Measurements from ENCODE around the gene OR8H2.

DNA sequence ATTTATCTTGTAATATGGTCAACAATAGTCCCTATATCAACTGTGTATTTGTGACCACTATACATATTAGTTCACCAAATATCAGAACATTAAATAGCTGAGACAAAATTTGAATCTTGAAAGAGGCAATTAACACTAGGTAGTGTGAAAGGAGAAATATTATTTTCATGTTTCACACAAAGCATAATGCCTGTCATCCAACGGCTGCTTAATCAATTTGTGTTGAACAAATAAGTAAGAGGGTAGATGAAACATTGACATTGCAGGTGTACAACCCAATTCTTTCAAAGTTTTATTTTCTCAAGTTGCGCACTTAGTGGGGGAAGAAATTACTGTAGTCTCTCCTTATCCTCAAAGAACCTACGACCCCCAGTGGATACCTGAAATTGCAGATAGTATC lies 13.8 kb upstream of the OR8H2 start:
- TF ChIP-seq, protein P1, sequence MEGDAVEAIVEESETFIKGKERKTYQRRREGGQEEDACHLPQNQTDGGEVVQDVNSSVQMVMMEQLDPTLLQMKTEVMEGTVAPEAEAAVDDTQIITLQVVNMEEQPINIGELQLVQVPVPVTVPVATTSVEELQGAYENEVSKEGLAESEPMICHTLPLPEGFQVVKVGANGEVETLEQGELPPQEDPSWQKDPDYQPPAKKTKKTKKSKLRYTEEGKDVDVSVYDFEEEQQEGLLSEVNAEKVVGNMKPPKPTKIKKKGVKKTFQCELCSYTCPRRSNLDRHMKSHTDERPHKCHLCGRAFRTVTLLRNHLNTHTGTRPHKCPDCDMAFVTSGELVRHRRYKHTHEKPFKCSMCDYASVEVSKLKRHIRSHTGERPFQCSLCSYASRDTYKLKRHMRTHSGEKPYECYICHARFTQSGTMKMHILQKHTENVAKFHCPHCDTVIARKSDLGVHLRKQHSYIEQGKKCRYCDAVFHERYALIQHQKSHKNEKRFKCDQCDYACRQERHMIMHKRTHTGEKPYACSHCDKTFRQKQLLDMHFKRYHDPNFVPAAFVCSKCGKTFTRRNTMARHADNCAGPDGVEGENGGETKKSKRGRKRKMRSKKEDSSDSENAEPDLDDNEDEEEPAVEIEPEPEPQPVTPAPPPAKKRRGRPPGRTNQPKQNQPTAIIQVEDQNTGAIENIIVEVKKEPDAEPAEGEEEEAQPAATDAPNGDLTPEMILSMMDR (IDR thresholded peaks at IDR 0.05), result no peak
- no peak for TF ChIP-seq POLR2A (IDR thresholded peaks at IDR 0.05)
